ENCODE results near the gene PLD1.

PLD1 gene

GRCh38 chr3:171718493-171719185, 91.6 kb downstream of the PLD1 start:
- TF ChIP-seq CTCF (IDR thresholded peaks at IDR 0.05; ENCODE audit: low read length, missing control alignments), result no peak
- no peak for DNase-seq (ENCODE audit: low read depth)
- no peak overlapping the region for H3K4me3 ChIP-seq (replicated peaks; ENCODE audit: low read depth, low read length)

DNA sequence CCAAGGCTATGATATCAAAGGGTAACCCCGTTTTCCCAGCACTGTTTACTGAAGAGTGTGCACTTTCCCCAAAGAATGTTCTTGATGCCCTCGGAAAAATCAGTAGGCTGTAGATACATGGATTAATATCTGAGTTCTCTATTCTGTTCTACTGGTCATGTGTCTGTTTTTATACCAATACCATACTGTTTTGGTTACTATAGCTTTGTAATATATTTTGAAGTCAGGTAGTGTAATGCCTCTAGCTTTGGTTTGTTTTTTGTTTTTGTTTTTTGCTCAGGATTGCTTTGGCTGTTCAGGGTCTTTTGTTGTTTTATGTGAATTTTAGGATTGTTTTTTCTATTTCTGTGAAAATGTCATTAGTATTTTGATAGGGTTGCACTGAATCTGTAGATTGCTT, 95.1 kb downstream of the PLD1 start:
- DNase-seq (ENCODE audit: low read depth), result no peak
- no peak for TF ChIP-seq CTCF (IDR thresholded peaks at IDR 0.05; ENCODE audit: low read length, missing control alignments)

DNA sequence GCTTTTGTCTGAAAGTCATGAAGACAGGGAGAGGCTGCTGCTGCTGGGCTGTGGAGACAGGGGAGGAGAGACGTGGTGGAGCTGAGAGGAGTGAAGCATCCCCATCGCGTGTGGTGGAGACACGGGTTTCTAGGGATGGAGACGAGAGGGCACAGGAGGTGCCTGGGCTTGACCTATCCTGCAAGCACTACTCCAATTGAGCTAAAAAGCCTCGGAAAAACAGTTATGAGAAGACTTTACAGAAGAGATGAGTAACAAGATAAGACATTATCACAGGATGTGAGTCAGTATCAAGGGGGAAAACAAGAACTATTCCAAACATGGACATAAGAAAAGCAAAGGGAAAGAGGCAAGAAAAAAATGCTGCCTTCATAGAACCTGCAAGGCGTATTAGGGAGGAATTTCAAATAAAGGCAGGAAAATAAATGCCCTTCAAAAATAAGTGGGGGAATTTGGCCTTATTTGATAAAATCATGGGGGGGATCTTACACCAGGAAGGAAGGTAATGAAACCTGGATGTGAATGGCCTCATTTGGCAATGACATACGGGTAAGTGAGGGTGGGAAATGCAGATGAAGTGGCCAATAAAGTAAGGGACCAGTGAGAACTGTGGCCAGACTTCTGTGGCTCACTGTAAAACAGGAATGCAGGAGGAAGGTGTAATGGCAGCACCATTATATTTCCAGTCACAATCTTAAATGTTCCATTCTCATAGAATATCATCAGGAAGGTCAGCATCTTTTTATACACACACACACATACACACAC, 97.9 kb downstream of the PLD1 start:
- no peak overlapping the region for H3K4me3 ChIP-seq (replicated peaks; ENCODE audit: low read depth, low read length)
- DNase-seq (ENCODE audit: low read depth), result peak; percentile 67
- no peak for TF ChIP-seq CTCF (IDR thresholded peaks at IDR 0.05; ENCODE audit: low read length, missing control alignments)

More for the DNA sequence above, 95.1 kb downstream of the PLD1 start:
- no peak overlapping the region for H3K4me3 ChIP-seq (replicated peaks; ENCODE audit: low read depth, low read length)

DNA sequence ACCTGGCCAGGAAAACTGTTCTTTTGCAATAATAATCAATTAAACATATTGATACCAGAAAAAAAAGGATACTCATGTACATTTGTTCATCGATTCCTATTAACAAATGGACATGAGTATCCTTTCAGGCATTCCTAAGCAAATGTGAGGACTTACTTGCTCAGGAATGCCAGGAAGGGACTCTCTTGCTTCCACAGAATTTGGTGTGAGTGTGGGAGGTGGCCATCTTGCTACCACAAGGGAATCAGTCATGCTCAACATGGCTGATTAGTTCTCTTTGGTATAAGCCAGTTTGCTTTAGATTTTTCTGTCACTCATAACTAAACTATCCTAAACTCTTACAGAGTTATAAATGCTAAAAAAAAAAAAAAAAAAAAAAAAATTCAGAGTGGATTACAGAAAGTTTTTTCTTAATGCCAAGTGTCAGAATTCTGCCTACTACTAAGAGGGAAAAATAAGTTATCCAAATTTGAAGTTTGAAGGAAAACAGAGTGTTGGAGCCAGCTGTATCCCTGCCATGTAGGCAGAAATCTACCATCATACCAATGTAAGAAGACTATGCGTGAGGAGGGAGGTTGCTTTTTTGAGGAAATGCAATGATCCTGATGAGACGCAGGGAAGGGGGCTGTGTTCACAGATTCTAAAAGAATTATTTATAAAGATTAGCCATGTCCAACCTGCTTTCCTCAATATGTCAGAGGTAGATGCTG, 98.7 kb downstream of the PLD1 start:
- no peak overlapping the region for H3K4me3 ChIP-seq (replicated peaks; ENCODE audit: low read depth, low read length)
- DNase-seq (ENCODE audit: low read depth), result peak; percentile 34
- TF ChIP-seq CTCF (IDR thresholded peaks at IDR 0.05; ENCODE audit: low read length, missing control alignments), result no peak

- no peak overlapping the region for H3K4me3 ChIP-seq (replicated peaks; ENCODE audit: low read depth, low read length)
- no peak for DNase-seq (ENCODE audit: low read depth)
- no peak for TF ChIP-seq CTCF (IDR thresholded peaks at IDR 0.05; ENCODE audit: low read length, missing control alignments)
These were observed 99.9 kb downstream of the PLD1 start for GRCh38 chr3:171710359-171710758.

DNA sequence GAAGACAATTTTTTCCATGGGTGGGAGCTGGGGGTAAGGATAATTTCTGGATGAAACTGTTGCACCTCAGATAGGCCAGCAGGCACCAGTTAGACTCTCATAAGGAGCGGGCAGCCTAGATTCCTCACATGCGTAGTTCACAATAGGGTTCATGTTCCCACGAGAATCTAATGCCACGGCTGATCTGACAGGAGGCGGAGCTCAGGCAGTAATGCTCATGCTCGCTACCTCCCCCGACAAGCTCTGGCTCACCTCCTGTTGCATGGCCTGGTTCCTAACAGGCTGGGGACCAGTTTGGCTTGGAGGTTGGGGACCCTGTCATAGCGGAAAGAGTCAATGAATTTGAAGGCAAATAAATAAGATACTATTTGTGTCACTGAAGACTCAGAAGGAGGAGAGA, 105.5 kb downstream of the PLD1 start:
- H3K4me3 ChIP-seq (replicated peaks; ENCODE audit: low read depth, low read length), result no peak overlapping the region
- no peak for TF ChIP-seq CTCF (IDR thresholded peaks at IDR 0.05; ENCODE audit: low read length, missing control alignments)
- DNase-seq (ENCODE audit: low read depth), result no peak

All from fibroblast of pulmonary artery (primary cell).